ENCODE measurements around the gene NFIX. TPM values are rescaled to one million over a fixed set of nuclear protein-coding genes. Genes with fewer than 3 reads are reported as not detected.
A peak's percentile ranks its signal among the peaks of the same experiment; 100 is the strongest.

Gene NFIX
- total and polyA plus RNA-seq, 9 of the 15 experiments (the other 6 are each of a cell fraction or from before 2014, with no cell fraction given): 0.28 to 26.8 (median 5.4) TPM

GRCh38 chr19:12945479-12946091 is 49.7 kb upstream of the NFIX start, which contains the start of gene RAD23A (continued):
- no peak; a peak in 1 of 4 replicates for TF ChIP-seq ZNF318 (IDR thresholded peaks at IDR 0.05; ENCODE audit: borderline replicate concordance in 1 of 2, low read depth in 1 of 2)
- TF ChIP-seq SMAD2 (IDR thresholded peaks at IDR 0.05; ENCODE audit: low read depth, low read length): no peak
- TF ChIP-seq MCM7 (IDR thresholded peaks at IDR 0.05): no peak
- peak; percentile 97 for TF ChIP-seq TOE1 (IDR thresholded peaks at IDR 0.05; ENCODE audit: borderline replicate concordance)
- peak; percentile 87; the same call in 1 of the 2 replicates for TF ChIP-seq TOE1 (CRISPR knock-in tag; IDR thresholded peaks at IDR 0.05; ENCODE audit: borderline replicate concordance, low read depth)
- peak; percentile 91 for TF ChIP-seq THRB (CRISPR knock-in tag; conservative IDR thresholded peaks at IDR 0.05)
- TF ChIP-seq MCM2 (IDR thresholded peaks at IDR 0.05; ENCODE audit: low read depth): no peak
- TF ChIP-seq PCBP2 (IDR thresholded peaks at IDR 0.05; ENCODE audit: low read depth, low read length, poor library complexity, severe bottlenecking): no peak
- TF ChIP-seq ZNF696 (CRISPR knock-in tag; conservative IDR thresholded peaks at IDR 0.05): no peak
- 0 out of 2 replicates have a peak, but pooled peaks have one; percentile 61 for TF ChIP-seq CREB3 (tag; conservative IDR thresholded peaks at IDR 0.05; ENCODE audit: low read depth)
